Neural cell (in vitro differentiated cells): ENCODE data around the gene SART3.

Source experiments
- CTCF ChIP-seq: fragments of 450-650 bp; IDR thresholded peaks from 2 replicates; pipeline ENCODE4 v1.5.1; 2014; ENCODE audit warnings: antibody characterized with exemption, mild to moderate bottlenecking, moderate library complexity; ENCODE audit not compliant: poor library complexity, severe bottlenecking
- EP300 ChIP-seq: fragments of 450-650 bp; conservative IDR thresholded peaks from 2 replicates; pipeline ENCODE4 v1.6.1; 2014; ENCODE audit warnings: antibody characterized with exemption, mild to moderate bottlenecking, moderate library complexity; ENCODE audit not compliant: poor library complexity, severe bottlenecking
- EZH2 ChIP-seq: fragments of 200-600, 300-800 bp; shearing (Covaris generic), sonication (generic); IDR thresholded peaks from 2 replicates; pipeline ENCODE4 v1.6.1; 2014; ENCODE audit warnings: antibody characterized with exemption, low read length, borderline replicate concordance, mild to moderate bottlenecking; ENCODE audit not compliant: insufficient read depth, poor library complexity, severe bottlenecking
- POLR2AphosphoS5 ChIP-seq: IDR thresholded peaks from 2 replicates; pipeline ENCODE4 v1.6.1; 2012
- REST ChIP-seq: IDR thresholded peaks from 2 replicates; pipeline ENCODE4 v1.6.1; 2012; ENCODE audit warnings: borderline replicate concordance
- SMC3 ChIP-seq: fragments of 450-650 bp; conservative IDR thresholded peaks from 2 replicates; pipeline ENCODE4 v1.6.1; 2014; ENCODE audit warnings: antibody characterized with exemption, mild to moderate bottlenecking, moderate library complexity; ENCODE audit not compliant: poor library complexity

GRCh38 chr12:108482717-108483212 lies 78.2 kb downstream of the SART3 start:
- TF ChIP-seq CTCF (no peak), EZH2 (no peak), EP300 (no peak), POLR2AphosphoS5 (no peak), REST (no peak), SMC3 (no peak)
